Osteoblast (primary cell): ENCODE results near the gene PPP2R5A. TPM values are rescaled to one million over a fixed set of nuclear protein-coding genes. Genes with fewer than 3 reads are reported as not detected.
A peak's percentile ranks its signal among the peaks of the same experiment; 100 is the strongest.
"Not testable (repeated sequence)": the region's sequence is repeated elsewhere in the genome, so short reads cannot be mapped to it uniquely, and the experiment has no call there.

Experiments
- DNase-seq: peaks from one replicate; pipeline ENCODE4 v3.0.0; 2011; ENCODE audit warnings: low spot score, mixed read lengths; ENCODE audit not compliant: insufficient read length; ENCODE audit errors: missing footprints
- H2AFZ ChIP-seq: 2 replicates; pipeline ENCODE4 v1.6.0; 2011; ENCODE audit warnings: mild to moderate bottlenecking, low read length
- H3K27ac ChIP-seq: 2 replicates; pipeline ENCODE4 v1.5.1; 2011; ENCODE audit warnings: mild to moderate bottlenecking, low read depth, low read length, moderate library complexity
- H3K27me3 ChIP-seq: 2 replicates; pipeline ENCODE4 v1.6.0; 2012; ENCODE audit warnings: mild to moderate bottlenecking, control low read depth, inconsistent platforms, low read length, moderate library complexity; ENCODE audit not compliant: insufficient read depth
- H3K36me3 ChIP-seq: 2 replicates; pipeline ENCODE4 v1.5.1; 2011; ENCODE audit warnings: mild to moderate bottlenecking, low read length, control low read depth, moderate library complexity; ENCODE audit not compliant: insufficient read depth
- H3K4me1 ChIP-seq: 2 replicates; pipeline ENCODE4 v1.5.1; 2011; ENCODE audit warnings: mild to moderate bottlenecking, low read length, control low read depth, moderate library complexity; ENCODE audit not compliant: insufficient read depth
- H3K4me2 ChIP-seq: 2 replicates; pipeline ENCODE4 v1.6.0; 2011; ENCODE audit warnings: mild to moderate bottlenecking, low read length; ENCODE audit not compliant: insufficient read depth
- H3K4me3 ChIP-seq: fragments of 200-600 bp; sonication (generic); 3 replicates; pipeline ENCODE4 v1.5.1; 2012; ENCODE audit warnings: mild to moderate bottlenecking, low read length, inconsistent platforms; ENCODE audit not compliant: insufficient read depth
- H3K79me2 ChIP-seq: 2 replicates; pipeline ENCODE4 v1.6.0; 2012; ENCODE audit warnings: mild to moderate bottlenecking, low read length, control low read depth, inconsistent platforms; ENCODE audit not compliant: insufficient read depth
- H3K9me3 ChIP-seq: 2 replicates; pipeline ENCODE4 v1.5.1; 2011; ENCODE audit warnings: low read depth, low read length, control low read depth
- H4K20me1 ChIP-seq: 2 replicates; pipeline ENCODE4 v1.6.0; 2012; ENCODE audit warnings: mild to moderate bottlenecking, low read length, control low read depth; ENCODE audit not compliant: insufficient read depth
- CTCF ChIP-seq: IDR thresholded peaks from 2 replicates; pipeline ENCODE4 v1.5.1; 2011; ENCODE audit warnings: mild to moderate bottlenecking, low read depth, low read length, moderate library complexity; ENCODE audit errors: extremely low read depth
- total RNA-seq: library from RNA; depleted of rRNA; stranded (reverse); fragments of >200 nt; gene quantifications from 2 replicates; pipeline ENCODE4 v1.2.3, GENCODE V29; 2012

Gene PPP2R5A
- total RNA-seq, 1 donor = 21.4 TPM

- no peaks in the 10 kb centered on the region for H3K9me3 ChIP-seq
- H4K20me1 ChIP-seq = peaks cover 27% of the 10 kb centered on the region
- H3K4me3 ChIP-seq = peak overlapping the region; percentile 95
- H3K79me2 ChIP-seq = peaks cover 60% of the 10 kb centered on the region
- H3K4me1 ChIP-seq = peaks cover 22% of the 10 kb centered on the region
- H3K4me2 ChIP-seq = peak overlapping the region; percentile 95
- peak; percentile 25 for DNase-seq
- H3K27ac ChIP-seq = peak overlapping the region; percentile 82
- no peak overlapping the region for H2AFZ ChIP-seq
- H3K36me3 ChIP-seq = no peaks in the 10 kb centered on the region
- TF ChIP-seq CTCF = no peak
- H3K27me3 ChIP-seq = no peaks in the 10 kb centered on the region
These were observed 2.2 kb downstream of the PPP2R5A start for GRCh38 chr1:212287261-212287895.

- peaks cover 66% of the 10 kb centered on the region for H3K79me2 ChIP-seq
- H3K4me3 ChIP-seq = peak overlapping the region; percentile 24
- peaks cover 31% of the 10 kb centered on the region for H4K20me1 ChIP-seq
These were observed 2.8 kb downstream of the PPP2R5A start for GRCh38 chr1:212287995-212288394.

GRCh38 chr1:212288615-212289014, 3.4 kb downstream of the PPP2R5A start:
- peak overlapping the region; percentile 95 for H3K4me2 ChIP-seq
- H3K27me3 ChIP-seq = no peaks in the 10 kb centered on the region
- H3K36me3 ChIP-seq = no peaks in the 10 kb centered on the region
- no peak for TF ChIP-seq CTCF
- peaks cover 22% of the 10 kb centered on the region for H3K4me1 ChIP-seq
- H4K20me1 ChIP-seq = peaks cover 33% of the 10 kb centered on the region
- DNase-seq = peak; percentile 72
- H2AFZ ChIP-seq = no peak overlapping the region
- no peaks in the 10 kb centered on the region for H3K9me3 ChIP-seq
- peak overlapping the region; percentile 23 for H3K27ac ChIP-seq
- H3K79me2 ChIP-seq = peaks cover 73% of the 10 kb centered on the region
- no peak overlapping the region for H3K4me3 ChIP-seq

More at GRCh38 chr1:212287995-212288394, 2.8 kb downstream of the PPP2R5A start:
- not testable (repeated sequence) for H2AFZ ChIP-seq, DNase-seq, H3K36me3 ChIP-seq, H3K9me3 ChIP-seq, H3K27me3 ChIP-seq
- Histone ChIP-seq H3K4me1 (peaks cover 22% of the 10 kb centered on the region), H3K27ac (peak overlapping the region; percentile 23), H3K4me2 (peak overlapping the region; percentile 95)

- Histone ChIP-seq H4K20me1 (peaks cover 35% of the 10 kb centered on the region), H3K4me2 (no peak overlapping the region), H3K4me3 (no peak overlapping the region), H3K27me3 (no peaks in the 10 kb centered on the region), H3K9me3 (no peaks in the 10 kb centered on the region), H3K36me3 (no peaks in the 10 kb centered on the region), H3K79me2 (peaks cover 80% of the 10 kb centered on the region), H3K27ac (no peak overlapping the region), H2AFZ (no peak overlapping the region), H3K4me1 (peaks cover 18% of the 10 kb centered on the region)
- TF ChIP-seq CTCF = no peak
- no peak for DNase-seq
These were observed 4.3 kb downstream of the PPP2R5A start for GRCh38 chr1:212289262-212290077.
